HepG2 (cell line): ENCODE measurements around the gene ITIH3. TPM values are rescaled to one million over a fixed set of nuclear protein-coding genes. Genes with fewer than 3 reads are reported as not detected.
A peak's percentile ranks its signal among the peaks of the same experiment; 100 is the strongest.

ENCODE experiments used
- FOSL2 ChIP-seq: sonication (generic); formaldehyde crosslinking; IDR thresholded peaks from 2 replicates; pipeline ENCODE4 v1.4.0; 2020; ENCODE audit warnings: missing genetic modification reagents
- FOXA3 ChIP-seq: IDR thresholded peaks from 2 replicates; pipeline ENCODE4 v1.6.1; 2016; ENCODE audit warnings: missing genetic modification reagents, missing compliant biosample characterization
- KAT2B ChIP-seq: fragments of 150-350 bp; IDR thresholded peaks from 2 replicates; pipeline ENCODE4 v1.6.1; 2014; ENCODE audit warnings: low read depth, low read length, borderline replicate concordance
- NFE2L2 ChIP-seq: fragments of 150-350 bp; IDR thresholded peaks from 2 replicates; pipeline ENCODE4 v1.6.1; 2014; ENCODE audit warnings: low read length
- NONO ChIP-seq, 2 experiments: fragments of 450-650 bp in 1 of 2; sonication (generic) in 1 of 2; formaldehyde crosslinking in 1 of 2; IDR thresholded peaks in 1 of 2; conservative IDR thresholded peaks in 1 of 2; 2 replicates each; pipeline versions ENCODE4 v1.6.1 to v1.8.0; 2017 to 2022; ENCODE audit warnings: mild to moderate bottlenecking in 1 of 2, missing genetic modification reagents in 1 of 2, moderate library complexity in 1 of 2
- PAWR ChIP-seq: sonication (generic); formaldehyde crosslinking; IDR thresholded peaks from 2 replicates; pipeline ENCODE4 v1.4.0; 2020; ENCODE audit warnings: missing genetic modification reagents, mild to moderate bottlenecking, borderline replicate concordance
- RFX1 ChIP-seq: fragments of 450-650 bp; IDR thresholded peaks from 2 replicates; pipeline ENCODE4 v1.6.1; 2017
- SALL1 ChIP-seq: sonication (generic); formaldehyde crosslinking; IDR thresholded peaks from 2 replicates; pipeline ENCODE4 v1.8.0; 2022; ENCODE audit warnings: mild to moderate bottlenecking, missing genetic modification reagents
- YEATS2 ChIP-seq: sonication (generic); formaldehyde crosslinking; IDR thresholded peaks from 2 replicates; pipeline ENCODE4 v1.4.0; 2020; ENCODE audit warnings: missing genetic modification reagents, borderline replicate concordance
- ZBTB42 ChIP-seq: sonication (generic); formaldehyde crosslinking; IDR thresholded peaks from 2 replicates; pipeline ENCODE4 v1.5.0; 2020; ENCODE audit warnings: mild to moderate bottlenecking, missing genetic modification reagents
- ZMYM3 ChIP-seq: sonication (generic); formaldehyde crosslinking; IDR thresholded peaks from 2 replicates; pipeline ENCODE4 v1.5.1; 2020; ENCODE audit warnings: mild to moderate bottlenecking, missing genetic modification reagents
- ZNF431 ChIP-seq: sonication (generic); formaldehyde crosslinking; IDR thresholded peaks from 2 replicates; pipeline ENCODE4 v1.9.0; 2022; ENCODE audit warnings: missing genetic modification reagents, low read depth, mild to moderate bottlenecking, borderline replicate concordance
- ZNF557 ChIP-seq: sonication (generic); formaldehyde crosslinking; IDR thresholded peaks from 2 replicates; pipeline ENCODE4 v1.4.0; 2020; ENCODE audit warnings: missing genetic modification reagents
- ZNF562 ChIP-seq: sonication (generic); formaldehyde crosslinking; IDR thresholded peaks from 2 replicates; pipeline ENCODE4 v1.8.0; 2022; ENCODE audit warnings: missing genetic modification reagents, borderline replicate concordance
- polyA plus RNA-seq, 8 experiments: library from polyadenylated mRNA; depleted of rRNA in 3 of 8; stranded (reverse) in 7 of 8; unstranded in 1 of 8; fragments of >200 nt; fragmentation: Illumina TruSeq in 4 of 8; extraction: Trizol in 4 of 8; gene quantifications; 2 replicates each; pipeline versions ENCODE4 v1.2.1 to v1.2.3, GENCODE V29; 2011 to 2016; ENCODE audit warnings: low read depth in 4 of 8, missing spikeins in 1 of 8, mixed read lengths in 1 of 8; ENCODE audit not compliant: insufficient read depth in 1 of 8
- total RNA-seq, 5 experiments: library from RNA; depleted of rRNA; stranded (reverse); fragments of >200 nt; fragmentation: Illumina TruSeq; extraction: Trizol; gene quantifications; 2 replicates each; pipeline ENCODE4 v1.2.3, GENCODE V29; 2016; ENCODE audit warnings: low read depth in 1 of 5
- TF ChIP-seq, protein P1 (sequence below): sonication (generic); formaldehyde crosslinking; IDR thresholded peaks from 2 replicates; pipeline ENCODE4 v1.4.0; 2020; ENCODE audit warnings: missing genetic modification reagents
- TF ChIP-seq, protein P2 (sequence below): IDR thresholded peaks from 2 replicates; pipeline ENCODE4 v1.6.1; 2016; ENCODE audit warnings: missing biosample characterization, missing genetic modification reagents, low read depth
- TF ChIP-seq, protein P3 (sequence below): sonication (generic); formaldehyde crosslinking; IDR thresholded peaks from 2 replicates; pipeline ENCODE4 v1.8.1; 2023; ENCODE audit warnings: mild to moderate bottlenecking, moderate library complexity, missing genetic modification reagents
- TF ChIP-seq, protein P4 (sequence below): sonication (generic); formaldehyde crosslinking; IDR thresholded peaks from 2 replicates; pipeline ENCODE4 v1.5.0; 2020; ENCODE audit warnings: missing genetic modification reagents
- TF ChIP-seq, protein P5 (sequence below): sonication (generic); formaldehyde crosslinking; conservative IDR thresholded peaks from 2 replicates; pipeline ENCODE4 v1.8.1; 2023; ENCODE audit warnings: missing genetic modification reagents

Gene ITIH3
- total and polyA plus RNA-seq, 2 of the 13 experiments (the other 11 are each of a cell fraction or from before 2014, with no cell fraction given): 105 to 632 TPM

DNA sequence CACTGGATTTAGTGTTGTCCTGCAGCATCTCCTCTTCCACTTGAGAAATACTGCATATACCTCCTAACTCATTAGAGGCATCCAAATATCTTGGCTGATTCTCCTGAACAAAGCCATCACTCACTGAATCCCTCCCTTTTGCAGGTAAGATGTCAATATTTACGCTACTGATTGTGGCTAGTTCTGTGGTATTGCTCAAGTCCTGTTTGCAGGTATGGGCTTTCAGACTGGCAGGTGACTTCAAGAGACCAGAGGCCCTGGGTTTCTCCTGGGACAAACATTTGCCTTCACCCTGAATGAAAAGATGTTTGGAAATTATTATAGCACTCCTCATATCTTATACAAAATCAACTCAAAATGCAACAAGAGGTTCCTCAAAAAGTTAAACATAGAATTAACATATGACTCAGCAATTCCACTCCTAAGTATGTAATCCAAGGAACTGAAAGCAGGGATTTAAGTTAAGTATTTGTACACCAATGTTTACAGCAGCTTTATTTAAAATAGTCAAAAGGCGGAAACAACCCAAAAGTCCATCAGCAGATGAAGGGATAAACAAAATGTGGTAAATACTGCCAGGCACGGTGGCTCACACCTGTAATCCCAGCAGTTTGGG lies 42.4 kb upstream of the ITIH3 start (continued):
- TF ChIP-seq KAT2B (no peak), FOSL2 (CRISPR knock-in tag) (0 out of 2 replicates have a peak, but pooled peaks have one; percentile 21), FOXA3 (CRISPR knock-in tag) (peak; percentile 74), ZNF562 (no peak), ZMYM3 (no peak), YEATS2 (CRISPR knock-in tag) (no peak), NONO (IDR thresholded peaks at IDR 0.05) (no peak), NONO (CRISPR knock-in tag; conservative IDR thresholded peaks at IDR 0.05) (no peak), ZNF557 (CRISPR knock-in tag) (no peak), ZNF431 (CRISPR knock-in tag) (no peak), SALL1 (no peak), NFE2L2 (peak; percentile 85), ZBTB42 (CRISPR knock-in tag) (no peak), RFX1 (no peak), PAWR (no peak)
- TF ChIP-seq, protein P1, sequence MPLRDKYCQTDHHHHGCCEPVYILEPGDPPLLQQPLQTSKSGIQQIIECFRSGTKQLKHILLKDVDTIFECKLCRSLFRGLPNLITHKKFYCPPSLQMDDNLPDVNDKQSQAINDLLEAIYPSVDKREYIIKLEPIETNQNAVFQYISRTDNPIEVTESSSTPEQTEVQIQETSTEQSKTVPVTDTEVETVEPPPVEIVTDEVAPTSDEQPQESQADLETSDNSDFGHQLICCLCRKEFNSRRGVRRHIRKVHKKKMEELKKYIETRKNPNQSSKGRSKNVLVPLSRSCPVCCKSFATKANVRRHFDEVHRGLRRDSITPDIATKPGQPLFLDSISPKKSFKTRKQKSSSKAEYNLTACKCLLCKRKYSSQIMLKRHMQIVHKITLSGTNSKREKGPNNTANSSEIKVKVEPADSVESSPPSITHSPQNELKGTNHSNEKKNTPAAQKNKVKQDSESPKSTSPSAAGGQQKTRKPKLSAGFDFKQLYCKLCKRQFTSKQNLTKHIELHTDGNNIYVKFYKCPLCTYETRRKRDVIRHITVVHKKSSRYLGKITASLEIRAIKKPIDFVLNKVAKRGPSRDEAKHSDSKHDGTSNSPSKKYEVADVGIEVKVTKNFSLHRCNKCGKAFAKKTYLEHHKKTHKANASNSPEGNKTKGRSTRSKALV (CRISPR knock-in tag): no peak
- TF ChIP-seq, protein P2, sequence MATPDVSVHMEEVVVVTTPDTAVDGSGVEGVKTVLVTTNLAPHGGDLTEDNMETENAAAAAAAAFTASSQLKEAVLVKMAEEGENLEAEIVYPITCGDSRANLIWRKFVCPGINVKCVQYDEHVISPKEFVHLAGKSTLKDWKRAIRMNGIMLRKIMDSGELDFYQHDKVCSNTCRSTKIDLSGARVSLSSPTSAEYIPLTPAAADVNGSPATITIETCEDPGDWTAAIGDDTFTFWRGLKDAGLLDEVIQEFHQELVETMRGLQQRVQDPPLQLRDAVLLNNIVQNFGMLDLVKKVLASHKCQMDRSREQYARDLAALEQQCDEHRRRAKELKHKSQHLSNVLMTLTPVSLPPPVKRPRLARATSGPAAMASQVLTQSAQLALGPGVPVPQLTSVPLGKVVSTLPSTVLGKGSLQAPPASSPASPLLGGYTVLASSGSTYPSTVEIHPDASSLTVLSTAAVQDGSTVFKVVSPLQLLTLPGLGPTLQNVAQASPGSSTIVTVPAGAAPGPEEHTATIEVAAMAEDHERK (CRISPR knock-in tag): no peak
- TF ChIP-seq, protein P3, sequence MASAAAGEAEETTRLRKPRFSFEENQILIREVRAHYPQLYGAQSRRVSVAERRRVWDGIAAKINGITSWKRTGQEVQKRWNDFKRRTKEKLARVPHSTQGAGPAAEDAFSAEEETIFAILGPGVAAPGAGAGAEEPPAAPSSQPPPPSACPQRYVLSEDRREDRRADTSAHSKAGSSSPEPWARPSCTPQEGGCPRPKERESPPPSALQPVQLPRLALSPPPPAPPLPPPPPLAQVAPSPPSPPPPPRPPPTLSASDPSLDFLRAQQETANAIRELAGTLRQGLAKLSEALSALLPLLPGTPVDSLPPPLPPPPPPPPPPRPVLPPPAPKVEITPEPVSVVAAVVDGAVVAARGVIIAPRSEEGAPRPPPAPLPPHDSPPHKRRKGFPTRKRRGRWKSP (CRISPR knock-in tag): no peak
- TF ChIP-seq, protein P4, sequence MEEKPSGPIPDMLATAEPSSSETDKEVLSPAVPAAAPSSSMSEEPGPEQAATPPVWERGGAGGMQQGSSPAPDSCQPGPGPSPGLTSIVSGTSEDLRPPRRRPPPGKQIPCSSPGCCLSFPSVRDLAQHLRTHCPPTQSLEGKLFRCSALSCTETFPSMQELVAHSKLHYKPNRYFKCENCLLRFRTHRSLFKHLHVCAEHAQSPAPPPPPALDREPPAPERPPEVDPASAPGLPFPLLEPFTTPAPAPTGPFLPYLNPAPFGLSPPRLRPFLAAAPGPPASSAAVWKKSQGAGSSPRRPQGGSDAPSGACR: no peak
- TF ChIP-seq, protein P5, sequence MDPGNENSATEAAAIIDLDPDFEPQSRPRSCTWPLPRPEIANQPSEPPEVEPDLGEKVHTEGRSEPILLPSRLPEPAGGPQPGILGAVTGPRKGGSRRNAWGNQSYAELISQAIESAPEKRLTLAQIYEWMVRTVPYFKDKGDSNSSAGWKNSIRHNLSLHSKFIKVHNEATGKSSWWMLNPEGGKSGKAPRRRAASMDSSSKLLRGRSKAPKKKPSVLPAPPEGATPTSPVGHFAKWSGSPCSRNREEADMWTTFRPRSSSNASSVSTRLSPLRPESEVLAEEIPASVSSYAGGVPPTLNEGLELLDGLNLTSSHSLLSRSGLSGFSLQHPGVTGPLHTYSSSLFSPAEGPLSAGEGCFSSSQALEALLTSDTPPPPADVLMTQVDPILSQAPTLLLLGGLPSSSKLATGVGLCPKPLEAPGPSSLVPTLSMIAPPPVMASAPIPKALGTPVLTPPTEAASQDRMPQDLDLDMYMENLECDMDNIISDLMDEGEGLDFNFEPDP (CRISPR knock-in tag): no peak
